ENCODE results near the gene RNASE9.
"Not testable (repeated sequence)": the region's sequence is repeated elsewhere in the genome, so short reads cannot be mapped to it uniquely, and the experiment has no call there.

The RNASE9 gene

GRCh38 chr14:20560961-20561360, at the start of gene RNASE9:
TSS of gene RNASE9 (minus strand) at chr14:20561047.
- DNase-seq = no peak
- intact Hi-C loops (cut with DNase I) = no loop called here

- intact Hi-C loops (cut with DNase I) = loop anchor here (5.0 kb wide), 2 partner anchors 153 to 268 kb away; partner anchors contain the start of genes APEX1 and PARP2
- DNase-seq = peak; percentile 59 to 93 (median 81)
Observed at GRCh38 chr14:20610002-20610765, 49.3 kb upstream of the RNASE9 start.

- intact Hi-C loops (cut with DNase I) = loop anchor here (5.0 kb wide), 3 partner anchors 152 to 282 kb away; partner anchors contain the start of genes APEX1 and PARP2
- peak; percentile 33 to 89 (median 74) for DNase-seq
Observed at GRCh38 chr14:20609215-20610001, 48.6 kb upstream of the RNASE9 start.

GRCh38 chr14:20608383-20609110, 47.7 kb upstream of the RNASE9 start:
- intact Hi-C loops (cut with DNase I) = loop anchor here (5.0 kb wide), 1 partner anchor 281 kb away; no protein-coding TSS in a partner anchor

GRCh38 chr14:20607617-20608016, 46.8 kb upstream of the RNASE9 start:
- intact Hi-C loops (cut with DNase I) = loop anchor here (5.0 kb wide), 1 partner anchor 280 kb away; no protein-coding TSS in a partner anchor
- no peak for DNase-seq

More at GRCh38 chr14:20608383-20609110, 47.7 kb upstream of the RNASE9 start:
- DNase-seq = no peak

GRCh38 chr14:20606902-20607242, 46.0 kb upstream of the RNASE9 start:
- intact Hi-C loops (cut with DNase I) = loop anchor here (5.0 kb wide), 1 partner anchor 280 kb away; no protein-coding TSS in a partner anchor
- DNase-seq = no peak

GRCh38 chr14:20606190-20606901, 45.5 kb upstream of the RNASE9 start:
- intact Hi-C loops (cut with DNase I) = loop anchor here (5.0 kb wide), 1 partner anchor 279 kb away; no protein-coding TSS in a partner anchor

GRCh38 chr14:20603813-20604690, 43.2 kb upstream of the RNASE9 start:
- DNase-seq = no peak
- intact Hi-C loops (cut with DNase I) = no loop called here

More at GRCh38 chr14:20606190-20606901, 45.5 kb upstream of the RNASE9 start:
- peak in 22 of 42 donors; percentile 20 to 76 (median 48) for DNase-seq

GRCh38 chr14:20602583-20602982, 41.7 kb upstream of the RNASE9 start:
- no peak for DNase-seq
- intact Hi-C loops (cut with DNase I) = no loop called here

- intact Hi-C loops (cut with DNase I) = no loop called here
- no peak for DNase-seq
Observed at GRCh38 chr14:20601522-20601921, 40.7 kb upstream of the RNASE9 start.

GRCh38 chr14:20597108-20597507, 36.3 kb upstream of the RNASE9 start:
- intact Hi-C loops (cut with DNase I) = no loop called here
- DNase-seq = no peak

- intact Hi-C loops (cut with DNase I); DNase-seq: not testable (repeated sequence)
Observed at GRCh38 chr14:20595726-20596125, 34.9 kb upstream of the RNASE9 start.

GRCh38 chr14:20592574-20592973, 31.7 kb upstream of the RNASE9 start:
- no peak for DNase-seq
- intact Hi-C loops (cut with DNase I) = no loop called here

GRCh38 chr14:20591235-20591634, 30.4 kb upstream of the RNASE9 start, which contains the start of gene RNASE12:
TSS of gene RNASE12 (minus strand) at chr14:20591376. CDS start at chr14:20590723, 653 bp downstream.
- DNase-seq = no peak
- intact Hi-C loops (cut with DNase I) = no loop called here

GRCh38 chr14:20587489-20588154, 26.8 kb upstream of the RNASE9 start, which contains the start of gene RNASE11:
TSS of gene RNASE11 (minus strand) at chr14:20588001.
- intact Hi-C loops (cut with DNase I) = no loop called here
- no peak for DNase-seq

- intact Hi-C loops (cut with DNase I) = no loop called here
- no peak for DNase-seq
Observed at GRCh38 chr14:20583908-20584307, 23.1 kb upstream of the RNASE9 start.

- no peak for DNase-seq
- intact Hi-C loops (cut with DNase I) = no loop called here
Observed at GRCh38 chr14:20583142-20583541, 22.3 kb upstream of the RNASE9 start.

Measured in head of caudate nucleus (tissue), 42 donors.